MCF 10A (cell line): ENCODE measurements around the gene AMPD2. TPM values are rescaled to one million over a fixed set of nuclear protein-coding genes. Genes with fewer than 3 reads are reported as not detected.

ENCODE experiments used
- BruUV-seq: library from RNA; stranded (reverse); fragments of 400-500 nt; replicated peaks from 2 replicates; lab custom pipeline; 2021; lab: Mats Ljungman, UMichigan
- CTCF ChIA-PET: fragments of 300-600 bp; sonication (Branson Sonifier 250); formaldehyde crosslinking; extraction: SDS; loops from one replicate; lab custom pipeline; 2021; ENCODE audit warnings: antibody characterized with exemption, inconsistent platforms; lab: Yijun Ruan, JAX
- POLR2A ChIA-PET: fragments of 300-600, 350-650 bp; sonication (Branson Sonifier 250); formaldehyde crosslinking; extraction: SDS; loops from one replicate; lab custom pipeline; 2020; ENCODE audit warnings: antibody characterized with exemption, inconsistent platforms; lab: Yijun Ruan, JAX
- DNase-seq: peaks from one replicate; pipeline ENCODE4 v3.0.0-alpha.2; 2018; ENCODE audit not compliant: unreplicated experiment
- H3K27ac Mint-ChIP-seq: one replicate; pipeline ENCODE4 v1.8.0; 2022; ENCODE audit warnings: mild to moderate bottlenecking, low read depth, mixed read lengths; ENCODE audit not compliant: unreplicated experiment
- H3K27me3 Mint-ChIP-seq: one replicate; pipeline ENCODE4 v1.8.0; 2022; ENCODE audit warnings: mixed read lengths; ENCODE audit not compliant: insufficient read depth, unreplicated experiment
- H3K36me3 Mint-ChIP-seq: one replicate; pipeline ENCODE4 v1.8.0; 2022; ENCODE audit warnings: mild to moderate bottlenecking, moderate library complexity, mixed read lengths; ENCODE audit not compliant: insufficient read depth, unreplicated experiment
- H3K4me1 Mint-ChIP-seq: one replicate; pipeline ENCODE4 v1.8.0; 2022; ENCODE audit warnings: mixed read lengths; ENCODE audit not compliant: insufficient read depth, unreplicated experiment
- H3K4me3 Mint-ChIP-seq: one replicate; pipeline ENCODE4 v1.8.0; 2022; ENCODE audit warnings: mild to moderate bottlenecking, moderate library complexity, mixed read lengths; ENCODE audit not compliant: unreplicated experiment
- H3K9me3 Mint-ChIP-seq: one replicate; pipeline ENCODE4 v1.8.0; 2022; ENCODE audit warnings: mixed read lengths; ENCODE audit not compliant: unreplicated experiment
- CTCF ChIP-seq: fragments of 200-600 bp; IDR thresholded peaks from one replicate; pipeline ENCODE4 v1.8.0; 2022; ENCODE audit warnings: antibody characterized with exemption, mild to moderate bottlenecking; ENCODE audit not compliant: unreplicated experiment
- intact Hi-C: fragments of 100-400 bp; cut with micrococcal nuclease; formaldehyde crosslinking; loops from 2 replicates; pipeline ENCODE4 v1.14.1; 2022
- total RNA-seq: library from RNA; stranded (reverse); gene quantifications from 2 replicates; pipeline ENCODE4 v1.2.3, GENCODE V29; 2022

The AMPD2 gene
- total RNA-seq, 1 experiment from 2014 or later, result 49.5 TPM

DNA sequence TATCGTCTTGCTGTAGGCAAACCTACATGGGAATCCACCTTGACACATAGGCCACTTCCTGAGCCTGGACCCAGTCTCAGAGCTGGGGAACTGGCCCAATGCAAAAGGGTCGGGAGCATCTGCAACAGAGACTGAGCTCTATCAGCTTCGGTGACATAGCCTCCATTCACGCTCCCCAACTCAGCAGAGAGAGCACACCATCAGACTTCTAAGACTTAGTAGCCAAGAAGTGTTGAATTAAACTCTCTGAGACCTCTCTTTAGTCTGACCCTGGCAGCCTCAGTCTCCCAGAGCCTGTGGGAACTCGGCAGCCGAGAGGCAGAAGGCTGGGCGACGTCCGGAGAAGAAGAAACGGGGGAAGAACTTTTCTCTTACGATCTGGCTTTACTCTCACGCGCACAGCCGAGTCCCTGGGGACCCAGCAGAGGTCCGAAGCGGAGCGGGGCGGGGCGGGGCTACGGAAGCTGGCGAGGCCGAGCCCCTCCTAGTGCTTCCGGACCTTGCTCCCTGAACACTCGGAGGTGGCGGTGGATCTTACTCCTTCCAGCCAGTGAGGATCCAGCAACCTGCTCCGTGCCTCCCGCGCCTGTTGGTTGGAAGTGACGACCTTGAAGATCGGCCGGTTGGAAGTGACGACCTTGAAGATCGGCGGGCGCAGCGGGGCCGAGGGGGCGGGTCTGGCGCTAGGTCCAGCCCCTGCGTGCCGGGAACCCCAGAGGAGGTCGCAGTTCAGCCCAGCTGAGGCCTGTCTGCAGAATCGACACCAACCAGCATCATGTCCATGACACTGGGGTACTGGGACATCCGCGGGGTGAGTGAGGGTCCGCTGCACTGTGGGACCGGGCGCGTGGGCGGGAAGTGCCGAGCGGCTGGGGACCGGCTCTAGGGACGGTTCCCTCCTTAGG is 36.2 kb downstream of the AMPD2 start, which contains the start of gene GSTM4:
TSS of gene GSTM4 (plus strand) at position 485 of the 905 bp plus-strand sequence. CDS start at position 776, 291 bp downstream.
- peak; percentile 52 for DNase-seq
- TF ChIP-seq CTCF, result no peak
- BruUV-seq, result no TSS peak
- intact Hi-C loops, result no loop called here
- Mint-ChIP-seq H3K4me1 (no peaks in the 10 kb centered on the region), H3K9me3 (no peaks in the 10 kb centered on the region), H3K36me3 (peaks cover 6% of the 10 kb centered on the region), H3K27me3 (peaks cover 32% of the 10 kb centered on the region), H3K4me3 (peak within 1 kb of the TSS; percentile 81), H3K27ac (peak within 1 kb of the TSS; percentile 67)
- ChIA-PET POLR2A (interaction anchor here (1.1 to 2.2 kb wide), 3 partner anchors 107 to 118 kb away, joined by 3 to 9 read pairs (median 6); partner anchors contain the start of gene GNAI3), CTCF (interaction anchor here (0.6 to 4.0 kb wide), 11 partner anchors 12 to 445 kb away, joined by 3 to 28 read pairs (median 4); partner anchors contain the start of genes AHCYL1 and CYB561D1)

- H3K9me3 Mint-ChIP-seq, result no peaks in the 10 kb centered on the region
- no peaks in the 10 kb centered on the region for H3K36me3 Mint-ChIP-seq
- DNase-seq, result no peak
- CTCF ChIA-PET, result interaction anchor here (1.0 to 4.0 kb wide), 4 partner anchors 13 to 327 kb away, joined by 3 to 28 read pairs (median 5); partner anchors contain the start of gene AHCYL1
- no peak for TF ChIP-seq CTCF
- H3K4me3 Mint-ChIP-seq, result no peak overlapping the region
- POLR2A ChIA-PET, result interaction anchor here (0.6 to 2.2 kb wide), 2 partner anchors 109 to 651 kb away, joined by 3 to 9 read pairs; partner anchors contain the start of gene GNAI3
- peaks cover 23% of the 10 kb centered on the region for H3K27me3 Mint-ChIP-seq
- no peak overlapping the region for H3K27ac Mint-ChIP-seq
- H3K4me1 Mint-ChIP-seq, result no peaks in the 10 kb centered on the region
- intact Hi-C loops, result no loop called here
- no TSS peak for BruUV-seq
Observed at GRCh38 chr1:109657395-109657794, 37.8 kb downstream of the AMPD2 start.

DNA sequence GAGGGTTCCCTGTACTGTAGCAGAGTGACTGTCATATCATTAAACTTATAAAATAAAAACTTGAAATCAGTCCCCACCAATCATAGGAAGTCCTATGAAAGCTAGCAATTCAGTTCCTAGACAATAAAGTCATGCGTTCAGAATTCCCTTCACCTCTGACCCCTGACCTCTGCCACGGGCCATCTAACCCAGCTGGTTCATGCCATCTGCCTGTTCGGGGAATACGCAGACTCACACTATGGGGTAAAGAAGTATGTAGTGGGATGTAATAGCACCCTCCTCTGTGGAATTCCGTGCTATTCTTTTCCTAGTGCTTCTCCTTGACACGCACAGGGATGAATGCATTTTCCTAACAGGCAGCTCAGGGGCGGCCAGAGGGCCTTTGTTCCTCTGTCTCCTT is 38.3 kb downstream of the AMPD2 start:
- H3K9me3 Mint-ChIP-seq, result no peaks in the 10 kb centered on the region
- TF ChIP-seq CTCF, result no peak
- no peaks in the 10 kb centered on the region for H3K36me3 Mint-ChIP-seq
- H3K27me3 Mint-ChIP-seq, result peaks cover 22% of the 10 kb centered on the region
- H3K27ac Mint-ChIP-seq, result no peak overlapping the region
- no TSS peak for BruUV-seq
- H3K4me3 Mint-ChIP-seq, result no peak overlapping the region
- CTCF ChIA-PET, result interaction anchor here (0.6 to 1.2 kb wide), 6 partner anchors 9 to 327 kb away, joined by 3 to 8 read pairs (median 3); partner anchors contain the start of gene AHCYL1
- intact Hi-C loops, result no loop called here
- H3K4me1 Mint-ChIP-seq, result no peaks in the 10 kb centered on the region
- POLR2A ChIA-PET, result interaction anchor here (0.6 to 0.7 kb wide), 2 partner anchors 12 to 650 kb away, joined by 3 to 4 read pairs; no protein-coding TSS in a partner anchor
- DNase-seq, result no peak

- ChIA-PET CTCF (interaction anchor here (0.6 to 1.2 kb wide), 5 partner anchors 10 to 326 kb away, joined by 3 to 8 read pairs (median 3); partner anchors contain the start of gene AHCYL1), POLR2A (interaction anchor here (0.7 kb wide), 1 partner anchor 12 kb away, joined by 4 read pairs; no protein-coding TSS in a partner anchor)
- no peak overlapping the region for H3K4me3 Mint-ChIP-seq
- DNase-seq, result no peak
- H3K4me1 Mint-ChIP-seq, result no peaks in the 10 kb centered on the region
- intact Hi-C loops, result no loop called here
- no peaks in the 10 kb centered on the region for H3K36me3 Mint-ChIP-seq
- H3K9me3 Mint-ChIP-seq, result no peaks in the 10 kb centered on the region
- TF ChIP-seq CTCF, result no peak
- no peak overlapping the region for H3K27ac Mint-ChIP-seq
- BruUV-seq, result no TSS peak
- H3K27me3 Mint-ChIP-seq, result peaks cover 16% of the 10 kb centered on the region
Observed at GRCh38 chr1:109658533-109659042, 39.0 kb downstream of the AMPD2 start.
